A549 (cell line): ENCODE measurements around the gene GAMT.

ENCODE experiments used
- USF2 ChIP-seq: fragments of 450-650 bp; IDR thresholded peaks from 2 replicates; pipeline ENCODE4 v1.6.1; 2014; ENCODE audit warnings: antibody characterized with exemption
- TF ChIP-seq, protein P1 (sequence below): fragments of >200 bp; sonication (Bioruptor Twin); formaldehyde crosslinking; IDR thresholded peaks from 3 replicates; pipeline ENCODE4 v1.5.1; 2016

GRCh38 chr19:1392407-1392806 is 8.9 kb downstream of the GAMT start:
- TF ChIP-seq, protein P1, sequence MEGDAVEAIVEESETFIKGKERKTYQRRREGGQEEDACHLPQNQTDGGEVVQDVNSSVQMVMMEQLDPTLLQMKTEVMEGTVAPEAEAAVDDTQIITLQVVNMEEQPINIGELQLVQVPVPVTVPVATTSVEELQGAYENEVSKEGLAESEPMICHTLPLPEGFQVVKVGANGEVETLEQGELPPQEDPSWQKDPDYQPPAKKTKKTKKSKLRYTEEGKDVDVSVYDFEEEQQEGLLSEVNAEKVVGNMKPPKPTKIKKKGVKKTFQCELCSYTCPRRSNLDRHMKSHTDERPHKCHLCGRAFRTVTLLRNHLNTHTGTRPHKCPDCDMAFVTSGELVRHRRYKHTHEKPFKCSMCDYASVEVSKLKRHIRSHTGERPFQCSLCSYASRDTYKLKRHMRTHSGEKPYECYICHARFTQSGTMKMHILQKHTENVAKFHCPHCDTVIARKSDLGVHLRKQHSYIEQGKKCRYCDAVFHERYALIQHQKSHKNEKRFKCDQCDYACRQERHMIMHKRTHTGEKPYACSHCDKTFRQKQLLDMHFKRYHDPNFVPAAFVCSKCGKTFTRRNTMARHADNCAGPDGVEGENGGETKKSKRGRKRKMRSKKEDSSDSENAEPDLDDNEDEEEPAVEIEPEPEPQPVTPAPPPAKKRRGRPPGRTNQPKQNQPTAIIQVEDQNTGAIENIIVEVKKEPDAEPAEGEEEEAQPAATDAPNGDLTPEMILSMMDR = no peak
- no peak for TF ChIP-seq USF2
